Common myeloid progenitor, CD34-positive (primary cell): ENCODE measurements around the gene EAF2.

Experiments
- CTCF ChIA-PET: fragments of 350-600 bp; sonication (Branson Sonifier 250); formaldehyde crosslinking; loops from one replicate; lab custom pipeline; 2021; ENCODE audit warnings: antibody characterized with exemption; lab: Charles Lee
- POLR2A ChIA-PET: fragments of 350-600 bp; sonication (Branson Sonifier 250); formaldehyde crosslinking; loops from one replicate; lab custom pipeline; 2021; ENCODE audit warnings: antibody characterized with exemption; lab: Charles Lee
- DNase-seq, 3 donors: peaks; one replicate each; pipeline versions ENCODE4 v3.0.0 to v3.0.0-alpha.2; 2013
- H3K27ac ChIP-seq, 2 experiments: 1 replicate in 1 of 2; 2 replicates in 1 of 2; pipeline ENCODE4 v1.7.0; 2013; ENCODE audit warnings: inconsistent platforms in 2 of 2, low read length in 2 of 2, mild to moderate bottlenecking in 2 of 2, low read depth in 1 of 2, moderate library complexity in 1 of 2; ENCODE audit not compliant: severe bottlenecking in 2 of 2, insufficient read depth in 1 of 2, poor library complexity in 1 of 2
- H3K27me3 ChIP-seq, 5 experiments: replicated peaks in 2 of 5; 1 replicate in 3 of 5; 2 replicates in 2 of 5; pipeline versions ENCODE4 v1.6.1 to v1.7.0; 2013; ENCODE audit warnings: low read length in 4 of 5, mild to moderate bottlenecking in 2 of 5, moderate library complexity in 2 of 5, inconsistent platforms in 1 of 5; ENCODE audit not compliant: insufficient read depth in 5 of 5, control insufficient read depth in 4 of 5
- H3K36me3 ChIP-seq, 4 experiments: 1 replicate in 2 of 4; 2 replicates in 2 of 4; pipeline versions ENCODE4 v1.6.1 to v1.7.0; 2013; ENCODE audit warnings: low read length in 3 of 4, control low read depth in 1 of 4, mild to moderate bottlenecking in 1 of 4; ENCODE audit not compliant: control insufficient read depth in 4 of 4, insufficient read depth in 4 of 4
- H3K4me1 ChIP-seq, 4 experiments: 1 replicate in 3 of 4; 2 replicates in 1 of 4; pipeline versions ENCODE4 v1.6.1 to v1.7.1; 2013; ENCODE audit warnings: low read length in 3 of 4, mild to moderate bottlenecking in 3 of 4, control low read depth in 1 of 4, inconsistent platforms in 1 of 4, moderate library complexity in 1 of 4; ENCODE audit not compliant: control insufficient read depth in 4 of 4, insufficient read depth in 4 of 4; ENCODE audit errors: control extremely low read depth in 1 of 4
- H3K4me3 ChIP-seq, 7 experiments: 1 replicate in 4 of 7; 2 replicates in 3 of 7; pipeline versions ENCODE4 v1.5.1 to v1.7.0; 2013; ENCODE audit warnings: mild to moderate bottlenecking in 7 of 7, low read length in 6 of 7, moderate library complexity in 6 of 7, inconsistent platforms in 2 of 7, low read depth in 2 of 7, control low read depth in 1 of 7; ENCODE audit not compliant: insufficient read depth in 4 of 7, control insufficient read depth in 1 of 7; ENCODE audit errors: extremely low read depth in 1 of 7
- H3K9me3 ChIP-seq, 5 experiments: 1 replicate in 4 of 5; 2 replicates in 1 of 5; pipeline versions ENCODE4 v1.6.1 to v1.7.1; 2013; ENCODE audit warnings: low read length in 4 of 5, mild to moderate bottlenecking in 2 of 5, inconsistent platforms in 1 of 5, low read depth in 1 of 5, moderate library complexity in 1 of 5; ENCODE audit not compliant: control insufficient read depth in 4 of 5, insufficient read depth in 2 of 5; ENCODE audit errors: control extremely low read depth in 1 of 5
- WGBS: methylation state at CpG from one replicate; pipeline ENCODE4 v1.1.5; 2013; ENCODE audit not compliant: insufficient coverage; 5-methylcytosine and 5-hydroxymethylcytosine counted together

EAF2 gene

DNA sequence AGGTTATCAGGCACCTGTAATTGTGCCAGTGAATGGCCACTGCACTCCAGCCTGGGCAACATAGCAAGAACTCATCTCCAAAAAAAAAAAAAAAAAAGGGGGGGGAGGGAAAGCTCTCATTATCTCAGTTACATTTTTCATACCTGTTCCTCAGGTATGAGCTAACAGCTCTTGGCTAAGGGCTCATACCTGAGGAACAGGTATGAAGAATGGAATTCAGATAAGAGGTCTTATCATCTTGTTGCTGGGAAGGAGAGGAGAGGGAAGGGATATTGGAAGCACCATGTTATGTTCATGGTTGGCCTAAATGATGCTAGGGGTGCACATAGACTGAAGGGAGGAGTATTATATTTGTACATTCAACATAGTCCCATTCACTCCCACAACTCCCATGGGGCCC lies 61.8 kb downstream of the EAF2 start:
- Histone ChIP-seq H3K4me1 (peaks cover 0 to 3% (median 0%) of the 10 kb centered on the region in 4 experiments), H3K27ac (no peak overlapping the region), H3K4me3 (no peak overlapping the region), H3K9me3 (no peaks in the 10 kb centered on the region), H3K27me3 (no peaks in the 10 kb centered on the region), H3K36me3 (peaks cover 20 to 70% (median 29%) of the 10 kb centered on the region in 4 experiments)
- no peak for DNase-seq
- ChIA-PET CTCF (interaction anchor here (0.6 to 1.3 kb wide), 4 partner anchors 12 to 378 kb away, joined by 3 read pairs; no protein-coding TSS in a partner anchor), POLR2A (interaction anchor here (0.7 kb wide), 1 partner anchor 148 kb away, joined by 7 read pairs; no protein-coding TSS in a partner anchor)

DNA sequence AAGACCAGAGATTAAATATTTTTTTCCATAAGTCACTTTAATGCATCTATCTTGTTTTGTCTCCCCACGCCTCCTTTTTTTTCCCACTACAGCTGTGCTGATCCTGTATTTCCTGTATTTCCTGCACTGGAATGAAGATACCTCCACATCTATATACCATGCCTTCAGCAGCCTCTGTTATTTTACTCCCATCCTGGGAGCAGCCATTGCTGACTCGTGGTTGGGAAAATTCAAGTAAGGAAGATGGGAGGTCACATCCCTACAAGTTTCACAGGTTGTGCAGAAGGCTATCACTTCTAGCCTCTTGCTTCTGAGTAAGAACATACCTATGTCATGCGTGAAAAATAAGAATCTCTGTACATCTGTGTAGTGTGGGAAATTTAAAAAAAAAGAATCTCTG lies 62.3 kb downstream of the EAF2 start:
- Histone ChIP-seq H3K9me3 (no peaks in the 10 kb centered on the region), H3K4me1 (peaks cover 0 to 3% (median 0%) of the 10 kb centered on the region in 4 experiments), H3K4me3 (no peak overlapping the region), H3K27me3 (no peaks in the 10 kb centered on the region), H3K27ac (no peak overlapping the region), H3K36me3 (peaks cover 20 to 70% (median 32%) of the 10 kb centered on the region in 4 experiments)
- ChIA-PET POLR2A (interaction anchor here (0.7 kb wide), 1 partner anchor 148 kb away, joined by 7 read pairs; no protein-coding TSS in a partner anchor), CTCF (interaction anchor here (0.6 to 1.3 kb wide), 3 partner anchors 12 to 50 kb away, joined by 3 read pairs; no protein-coding TSS in a partner anchor)
- DNase-seq = no peak
- WGBS = 100% methylated on average over 1 of the region's 3 CpGs

DNA sequence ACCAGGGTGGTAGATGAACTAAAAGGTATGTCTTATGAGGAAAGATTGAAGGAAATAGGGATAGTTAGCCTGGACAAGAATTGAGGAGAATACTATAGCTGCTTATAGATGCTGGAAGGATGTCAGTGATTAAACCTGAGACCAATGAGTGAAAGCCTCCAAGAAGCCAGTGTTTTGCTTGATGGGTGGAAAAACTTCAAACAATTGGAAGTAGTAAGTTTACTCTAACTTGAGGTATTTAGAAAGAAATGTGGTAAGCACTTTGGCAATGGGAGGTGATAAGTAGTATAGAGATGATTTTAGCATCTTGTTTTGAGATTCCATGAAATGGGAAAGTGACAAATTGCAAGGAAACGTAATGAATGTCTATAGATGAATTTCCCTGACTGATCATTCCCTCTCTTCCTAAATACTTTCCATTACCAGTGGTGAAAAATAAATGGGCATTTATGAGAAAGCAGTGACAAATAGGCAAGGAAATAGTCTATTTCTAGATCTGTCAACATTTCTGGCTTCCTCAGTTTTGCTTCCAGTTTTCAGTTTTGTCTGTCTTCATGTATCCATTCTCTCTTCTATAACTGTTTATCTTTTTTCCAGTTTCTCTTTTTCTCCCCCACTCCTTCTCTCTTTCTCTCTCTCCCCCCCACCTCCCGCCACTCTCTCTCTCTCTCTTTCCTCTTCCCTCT lies 78.4 kb downstream of the EAF2 start:
- Histone ChIP-seq H3K9me3 (no peaks in the 10 kb centered on the region), H3K36me3 (peaks cover 15 to 71% (median 40%) of the 10 kb centered on the region in 4 experiments), H3K27ac (no peak overlapping the region), H3K4me3 (no peak overlapping the region), H3K4me1 (peaks cover 2 to 17% (median 5%) of the 10 kb centered on the region in 4 experiments), H3K27me3 (no peaks in the 10 kb centered on the region)
- ChIA-PET POLR2A (no interaction called here), CTCF (no interaction called here)
- no peak for DNase-seq
- WGBS = 90% methylated on average over 1 of the region's 2 CpGs

DNA sequence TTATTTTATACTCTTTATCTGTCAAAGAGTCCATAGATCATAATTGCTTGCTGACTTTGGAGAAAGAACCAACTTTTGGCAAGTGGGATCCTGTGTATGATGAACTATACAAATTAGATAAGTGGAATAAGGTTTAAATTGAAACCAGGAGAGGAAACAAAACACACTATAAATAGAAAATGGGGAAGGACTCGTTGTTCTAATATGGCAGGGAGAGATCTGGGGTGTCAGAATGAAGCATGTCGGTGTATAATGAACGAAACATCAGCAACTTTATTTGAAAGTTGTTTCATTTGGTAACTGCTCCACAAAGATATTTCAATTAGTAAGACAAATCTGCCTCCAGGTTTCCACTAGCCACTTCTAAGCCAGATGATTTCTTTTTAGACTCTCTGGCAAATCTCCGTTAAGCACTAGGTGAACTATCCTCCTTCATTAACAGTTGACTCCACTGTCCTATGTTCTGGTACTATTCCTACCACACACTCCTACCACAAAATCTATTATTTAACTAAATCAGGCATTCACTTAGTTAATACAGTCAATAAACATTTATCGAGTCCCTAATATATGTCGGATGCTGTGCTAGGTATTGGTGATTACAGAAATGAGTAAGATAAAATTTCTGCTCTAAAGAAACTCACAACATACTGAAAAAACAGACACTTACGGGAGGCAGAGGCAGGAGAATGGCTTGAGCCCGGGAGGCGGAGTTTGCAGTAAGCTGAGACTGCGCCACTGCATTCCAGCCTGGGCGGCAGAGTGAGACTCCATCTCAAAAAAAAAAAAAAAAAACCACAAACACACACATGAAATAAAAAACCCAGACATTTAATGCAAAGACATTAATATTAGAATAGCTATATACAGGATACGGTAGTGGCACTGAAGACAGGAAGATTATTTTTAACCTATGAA lies 79.3 kb downstream of the EAF2 start:
- Histone ChIP-seq H3K27me3 (no peaks in the 10 kb centered on the region), H3K4me3 (no peak overlapping the region), H3K27ac (no peak overlapping the region), H3K36me3 (peaks cover 14 to 71% (median 41%) of the 10 kb centered on the region in 4 experiments), H3K9me3 (no peaks in the 10 kb centered on the region), H3K4me1 (peaks cover 2 to 17% (median 5%) of the 10 kb centered on the region in 4 experiments)
- CTCF ChIA-PET = no interaction called here
- POLR2A ChIA-PET = no interaction called here
- no peak for DNase-seq
- 89% methylated on average over 1 of the region's 12 CpGs for WGBS

DNA sequence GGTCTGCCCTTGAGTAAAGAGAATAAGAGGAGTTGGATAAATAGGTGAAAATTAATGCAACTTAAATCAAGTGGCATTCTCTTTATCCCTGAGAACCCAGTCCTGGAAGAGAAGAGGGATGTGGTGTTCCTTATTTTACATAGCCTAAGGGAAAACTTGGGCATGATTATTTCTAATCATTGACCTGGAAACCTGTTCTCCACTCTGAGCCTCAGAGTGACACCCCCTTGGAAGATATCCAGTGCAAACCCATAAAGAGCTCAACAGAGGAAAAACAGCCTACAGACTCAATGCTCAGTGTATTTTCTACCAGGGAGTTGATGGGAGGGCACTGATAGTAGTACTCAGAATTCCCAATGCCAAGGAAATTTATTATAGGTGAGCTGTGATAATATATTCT lies 81.2 kb downstream of the EAF2 start:
- DNase-seq = no peak
- H3K9me3 ChIP-seq = no peaks in the 10 kb centered on the region
- no peak overlapping the region for H3K27ac ChIP-seq
- peaks cover 7 to 73% (median 41%) of the 10 kb centered on the region in 4 experiments for H3K36me3 ChIP-seq
- H3K4me3 ChIP-seq = no peak overlapping the region
- ChIA-PET POLR2A (no interaction called here), CTCF (no interaction called here)
- H3K27me3 ChIP-seq = no peaks in the 10 kb centered on the region
- peaks cover 2 to 17% (median 5%) of the 10 kb centered on the region in 4 experiments for H3K4me1 ChIP-seq

DNA sequence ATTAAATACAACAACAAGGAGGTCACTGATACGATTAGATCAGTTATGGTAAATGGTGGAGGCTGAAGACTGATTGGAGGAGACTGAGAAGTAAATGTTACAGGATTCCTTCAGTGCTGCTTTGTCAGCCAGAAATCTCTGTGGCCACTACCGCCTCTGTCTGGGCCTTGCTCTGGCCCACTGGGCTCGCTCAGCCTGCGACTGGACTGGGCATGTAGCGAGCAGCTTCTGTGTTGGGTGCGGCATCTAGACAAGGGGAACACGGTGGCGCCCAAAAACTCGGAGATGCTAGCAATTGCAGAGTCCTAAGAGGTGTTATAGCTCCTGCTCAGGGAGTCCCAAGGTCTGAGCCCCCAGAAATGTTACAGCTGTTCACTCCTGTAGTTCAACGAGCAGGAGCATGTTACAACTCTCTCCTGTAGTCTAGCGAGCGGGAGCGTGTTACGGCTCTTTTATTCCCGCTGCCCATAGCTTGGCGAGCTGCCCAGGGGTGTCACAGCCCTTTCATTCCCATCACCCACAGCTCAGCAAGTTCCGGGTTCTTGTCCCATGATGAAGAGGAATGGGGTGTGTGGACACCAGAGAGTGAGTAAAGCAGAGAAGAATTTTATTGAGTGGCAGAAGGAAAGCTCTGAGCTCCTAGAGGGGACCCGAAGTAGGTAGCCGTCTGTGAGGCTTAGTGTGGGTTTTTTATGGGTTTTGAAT lies 83.9 kb downstream of the EAF2 start:
- Histone ChIP-seq H3K27ac (no peak overlapping the region), H3K9me3 (no peaks in the 10 kb centered on the region), H3K4me1 (peaks cover 0 to 5% (median 2%) of the 10 kb centered on the region in 4 experiments), H3K36me3 (peaks cover 18 to 85% (median 38%) of the 10 kb centered on the region in 4 experiments), H3K4me3 (no peak overlapping the region), H3K27me3 (no peaks in the 10 kb centered on the region)
- no peak for DNase-seq
- CTCF ChIA-PET = no interaction called here
- 96% methylated on average over 16 of the region's 19 CpGs for WGBS
- POLR2A ChIA-PET = no interaction called here
